Transverse colon (tissue), 4 donors: ENCODE data around the gene KLF5. TPM values are rescaled to one million over a fixed set of nuclear protein-coding genes. Genes with fewer than 3 reads are reported as not detected.

ENCODE experiments used
- DNase-seq: peaks from one replicate; pipeline ENCODE4 v3.0.0-alpha.2; 2019
- H3K27ac ChIP-seq, 4 donors: fragments of 200-600 bp; sonication (generic); 2 replicates each; pipeline ENCODE4 v1.5.1; 2016 to 2018; ENCODE audit warnings: inconsistent platforms in 4 of 4
- H3K27me3 ChIP-seq: fragments of 200-600 bp; sonication (generic); 2 replicates; pipeline ENCODE4 v1.5.1; 2017; ENCODE audit warnings: inconsistent platforms
- H3K36me3 ChIP-seq, 4 donors: fragments of 200-600 bp; sonication (generic); 2 replicates each; pipeline ENCODE4 v1.5.1; 2017 to 2019; ENCODE audit warnings: inconsistent platforms in 4 of 4
- H3K4me1 ChIP-seq, 4 donors: fragments of 200-600 bp; sonication (generic); 2 replicates each; pipeline ENCODE4 v1.5.1; 2017 to 2020; ENCODE audit warnings: inconsistent platforms in 4 of 4
- H3K4me3 ChIP-seq, 4 donors: fragments of 200-600 bp; sonication (generic); 1 replicate in 1 of 4; 2 replicates in 3 of 4; pipeline versions ENCODE4 v1.5.1 to v1.6.1; 2017 to 2019; ENCODE audit warnings: inconsistent platforms in 4 of 4
- H3K9me3 ChIP-seq, 2 donors: fragments of 200-600 bp; sonication (generic); 2 replicates each; pipeline ENCODE4 v1.5.1; 2017 to 2019; ENCODE audit warnings: inconsistent platforms in 2 of 2
- EP300 ChIP-seq: sonication (generic); formaldehyde crosslinking; IDR thresholded peaks from one replicate; pipeline ENCODE4 v1.6.1; 2017; ENCODE audit warnings: antibody characterized with exemption, low read depth
- POLR2A ChIP-seq: fragments of 450-650 bp; IDR thresholded peaks from one replicate; pipeline ENCODE4 v1.6.1; 2016; ENCODE audit warnings: antibody characterized with exemption, mild to moderate bottlenecking, moderate library complexity
- POLR2AphosphoS5 ChIP-seq, 3 donors: sonication (generic); formaldehyde crosslinking; IDR thresholded peaks; one replicate each; pipeline ENCODE4 v1.6.1; 2016; ENCODE audit warnings: antibody characterized with exemption in 3 of 3
- WGBS, 2 donors: methylation state at CpG; one replicate each; pipeline ENCODE4 v1.1.5; 2018; ENCODE audit warnings: low coverage in 1 of 2; 5-methylcytosine and 5-hydroxymethylcytosine counted together
- in situ Hi-C, 4 donors: fragments of 200-750 bp; cut with MboI; loops; one replicate each; pipeline versions ENCODE4 v1.15.0 to v1.15.1; 2017; ENCODE audit warnings: low sequenced_read_pairs in 3 of 4, low pct_ligation_motif_present in 1 of 4, low pct_unique_long_range_greater_than_20kb in 1 of 4
- intact Hi-C: fragments of 100-400 bp; cut with DNase I; formaldehyde crosslinking; loops from one replicate; pipeline ENCODE4 v1.15.1; 2023; ENCODE audit warnings: low total_unique reads
- total RNA-seq, 4 donors: library from RNA; depleted of rRNA; stranded (reverse); fragments of >200 nt; gene quantifications; one replicate each; pipeline ENCODE4 v1.1.0, GENCODE V29; 2016
- TF ChIP-seq, protein P1 (sequence below), 5 experiments: fragments of 200-600 bp in 3 of 5; fragments of 450-650 bp in 2 of 5; sonication (generic) in 3 of 5; IDR thresholded peaks; 1 replicate in 2 of 5; 2 replicates in 3 of 5; pipeline ENCODE4 v1.5.1; 2016 to 2017; ENCODE audit warnings: antibody characterized with exemption in 5 of 5, inconsistent platforms in 3 of 5, mild to moderate bottlenecking in 2 of 5, moderate library complexity in 1 of 5

KLF5 gene
- total RNA-seq, 4 donors from 2014 or later = 192 to 334 (median 270) TPM

GRCh38 chr13:73060251-73061160 lies 1.7 kb downstream of the KLF5 start:
- Histone ChIP-seq H3K4me3 (peak overlapping the region; percentile 57 to 97 (median 86)), H3K4me1 (peaks cover 0 to 8% (median under 1%) of the 10 kb centered on the region in 4 donors), H3K36me3 (peaks cover 0 to 5% (median 0%) of the 10 kb centered on the region in 4 donors), H3K27ac (peak overlapping the region; percentile 81 to 91 (median 90)), H3K9me3 (no peaks in the 10 kb centered on the region), H3K27me3 (peaks cover 3% of the 10 kb centered on the region)
- TF ChIP-seq EP300 (no peak), POLR2AphosphoS5 (IDR thresholded peaks at IDR 0.05) (peak in 2 of 3 donors; percentile 8 to 15)
- in situ Hi-C loops (loop anchor here in 3 of 4 donors (10.0 to 25.0 kb wide), 3 partner anchors 402 to 652 kb away; no protein-coding TSS in a partner anchor), intact Hi-C loops (no loop called here)
- 11 to 15% methylated on average over 13 to 26 of the region's 26 CpGs for WGBS, 2 donors
- DNase-seq = no peak

GRCh38 chr13:73061473-73061872 lies 2.7 kb downstream of the KLF5 start:
- peaks cover 0 to 8% (median 0%) of the 10 kb centered on the region in 4 donors for H3K4me1 ChIP-seq
- H3K4me3 ChIP-seq = peak overlapping the region; percentile 9 to 97 (median 86)
- peaks cover 1% of the 10 kb centered on the region for H3K27me3 ChIP-seq
- H3K27ac ChIP-seq = peak overlapping the region; percentile 81 to 91 (median 90)
- 62 to 64% methylated on average over 6 of the region's 6 CpGs for WGBS, 2 donors
- intact Hi-C loops (no loop called here), in situ Hi-C loops (loop anchor here in 3 of 4 donors (10.0 to 25.0 kb wide), 3 partner anchors 401 to 651 kb away; no protein-coding TSS in a partner anchor)
- H3K36me3 ChIP-seq = peaks cover 0 to 5% (median 0%) of the 10 kb centered on the region in 4 donors
- no peak for DNase-seq
- TF ChIP-seq POLR2A (no peak), POLR2AphosphoS5 (IDR thresholded peaks at IDR 0.05) (no peak), EP300 (no peak)
- TF ChIP-seq, protein P1, sequence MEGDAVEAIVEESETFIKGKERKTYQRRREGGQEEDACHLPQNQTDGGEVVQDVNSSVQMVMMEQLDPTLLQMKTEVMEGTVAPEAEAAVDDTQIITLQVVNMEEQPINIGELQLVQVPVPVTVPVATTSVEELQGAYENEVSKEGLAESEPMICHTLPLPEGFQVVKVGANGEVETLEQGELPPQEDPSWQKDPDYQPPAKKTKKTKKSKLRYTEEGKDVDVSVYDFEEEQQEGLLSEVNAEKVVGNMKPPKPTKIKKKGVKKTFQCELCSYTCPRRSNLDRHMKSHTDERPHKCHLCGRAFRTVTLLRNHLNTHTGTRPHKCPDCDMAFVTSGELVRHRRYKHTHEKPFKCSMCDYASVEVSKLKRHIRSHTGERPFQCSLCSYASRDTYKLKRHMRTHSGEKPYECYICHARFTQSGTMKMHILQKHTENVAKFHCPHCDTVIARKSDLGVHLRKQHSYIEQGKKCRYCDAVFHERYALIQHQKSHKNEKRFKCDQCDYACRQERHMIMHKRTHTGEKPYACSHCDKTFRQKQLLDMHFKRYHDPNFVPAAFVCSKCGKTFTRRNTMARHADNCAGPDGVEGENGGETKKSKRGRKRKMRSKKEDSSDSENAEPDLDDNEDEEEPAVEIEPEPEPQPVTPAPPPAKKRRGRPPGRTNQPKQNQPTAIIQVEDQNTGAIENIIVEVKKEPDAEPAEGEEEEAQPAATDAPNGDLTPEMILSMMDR (IDR thresholded peaks at IDR 0.05) = no peak
- no peaks in the 10 kb centered on the region for H3K9me3 ChIP-seq

DNA sequence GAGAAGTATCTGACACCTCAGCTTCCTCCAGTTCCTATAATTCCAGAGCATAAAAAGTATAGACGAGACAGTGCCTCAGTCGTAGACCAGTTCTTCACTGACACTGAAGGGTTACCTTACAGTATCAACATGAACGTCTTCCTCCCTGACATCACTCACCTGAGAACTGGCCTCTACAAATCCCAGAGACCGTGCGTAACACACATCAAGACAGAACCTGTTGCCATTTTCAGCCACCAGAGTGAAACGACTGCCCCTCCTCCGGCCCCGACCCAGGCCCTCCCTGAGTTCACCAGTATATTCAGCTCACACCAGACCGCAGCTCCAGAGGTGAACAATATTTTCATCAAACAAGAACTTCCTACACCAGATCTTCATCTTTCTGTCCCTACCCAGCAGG lies 3.1 kb downstream of the KLF5 start:
- no peak for DNase-seq
- Histone ChIP-seq H3K4me3 (peak overlapping the region; percentile 9 to 97 (median 86)), H3K9me3 (no peaks in the 10 kb centered on the region), H3K27ac (peak overlapping the region; percentile 81 to 91 (median 90)), H3K4me1 (peaks cover 0 to 8% (median 0%) of the 10 kb centered on the region in 4 donors), H3K27me3 (no peaks in the 10 kb centered on the region), H3K36me3 (peaks cover 0 to 5% (median 0%) of the 10 kb centered on the region in 4 donors)
- intact Hi-C loops = no loop called here
- in situ Hi-C loops = loop anchor here in 3 of 4 donors (10.0 to 25.0 kb wide), 3 partner anchors 400 to 650 kb away; no protein-coding TSS in a partner anchor
- TF ChIP-seq EP300 = no peak
- TF ChIP-seq POLR2AphosphoS5 (IDR thresholded peaks at IDR 0.05) = peak in 2 of 3 donors; percentile 52 to 55
- peak; percentile 48 for TF ChIP-seq POLR2A
- TF ChIP-seq, protein P1 (IDR thresholded peaks at IDR 0.05) = peak in 2 of 5 experiments; percentile 10 to 22
- WGBS, 2 donors = 48 to 65% methylated on average over 5 to 9 of the region's 9 CpGs

- H3K27me3 ChIP-seq = no peaks in the 10 kb centered on the region
- peak overlapping the region; percentile 81 to 91 (median 90) for H3K27ac ChIP-seq
- peak overlapping the region; percentile 9 to 97 (median 86) for H3K4me3 ChIP-seq
- peaks cover 0 to 8% (median 0%) of the 10 kb centered on the region in 4 donors for H3K4me1 ChIP-seq
- no peak for DNase-seq
- TF ChIP-seq EP300 (no peak), POLR2A (no peak), POLR2AphosphoS5 (IDR thresholded peaks at IDR 0.05) (peak in 2 of 3 donors; percentile 38 to 66)
- TF ChIP-seq, protein P1 (IDR thresholded peaks at IDR 0.05) = no peak
- intact Hi-C loops (no loop called here), in situ Hi-C loops (loop anchor here in 3 of 4 donors (10.0 to 25.0 kb wide), 3 partner anchors 400 to 650 kb away; no protein-coding TSS in a partner anchor)
- peaks cover 0 to 5% (median 0%) of the 10 kb centered on the region in 4 donors for H3K36me3 ChIP-seq
- H3K9me3 ChIP-seq = no peaks in the 10 kb centered on the region
- WGBS, 2 donors = 64 to 71% methylated on average over 1 to 13 of the region's 13 CpGs
Observed at GRCh38 chr13:73062468-73062867, 3.7 kb downstream of the KLF5 start.
